ENCODE data around the gene LRRK2. TPM values are rescaled to one million over a fixed set of nuclear protein-coding genes. Genes with fewer than 3 reads are reported as not detected.

Gene LRRK2
- total and polyA plus RNA-seq, 10 donors = 7.7 to 106 (median 51.7) TPM

- H3K9me3 ChIP-seq = peaks cover 4 to 30% (median 25%) of the 10 kb centered on the region in 8 donors
- H3K4me1 ChIP-seq = no peaks in the 10 kb centered on the region
- DNase-seq = no peak
- intact Hi-C loops (cut with DNase I; ENCODE audit: low total_unique reads) = no loop called here
- no peak overlapping the region for H3K27ac ChIP-seq
- H3K4me3 ChIP-seq = no peak overlapping the region
- H3K36me3 ChIP-seq = peaks cover 2 to 83% (median 34%) of the 10 kb centered on the region in 6 donors
- TF ChIP-seq POLR2AphosphoS5 (IDR thresholded peaks at IDR 0.05) (no peak), POLR2A (IDR thresholded peaks at IDR 0.05) (no peak), CTCF (IDR thresholded peaks at IDR 0.05 in 8 of 11, conservative IDR thresholded peaks at IDR 0.05 in 3 of 11) (no peak)
- WGBS, 5 donors = 84 to 94% (median 89%) methylated on average over 3 of the region's 3 CpGs
- H3K27me3 ChIP-seq (replicated peaks in 1 of 7) = no peaks in the 10 kb centered on the region
Observed at GRCh38 chr12:40327535-40327934, 102.7 kb downstream of the LRRK2 start.

- Histone ChIP-seq H3K4me1 (no peaks in the 10 kb centered on the region), H3K27ac (no peak overlapping the region), H3K36me3 (peaks cover 2 to 84% (median 44%) of the 10 kb centered on the region in 6 donors), H3K9me3 (peaks cover 4 to 30% (median 25%) of the 10 kb centered on the region in 8 donors), H3K27me3 (replicated peaks in 1 of 7) (no peaks in the 10 kb centered on the region), H3K4me3 (no peak overlapping the region)
- intact Hi-C loops (cut with DNase I; ENCODE audit: low total_unique reads) = no loop called here
- 81 to 93% (median 87%) methylated on average over 1 of the region's 1 CpG for WGBS, 5 donors
- TF ChIP-seq POLR2AphosphoS5 (IDR thresholded peaks at IDR 0.05) = no peak
- no peak for TF ChIP-seq POLR2A (IDR thresholded peaks at IDR 0.05)
- no peak for TF ChIP-seq CTCF (IDR thresholded peaks at IDR 0.05 in 8 of 11, conservative IDR thresholded peaks at IDR 0.05 in 3 of 11)
- DNase-seq = no peak
Observed at GRCh38 chr12:40330180-40330579, 105.4 kb downstream of the LRRK2 start.

GRCh38 chr12:40331886-40332285, 107.1 kb downstream of the LRRK2 start:
- 82 to 97% (median 89%) methylated on average over 1 of the region's 1 CpG for WGBS, 5 donors
- Histone ChIP-seq H3K9me3 (peaks cover 4 to 30% (median 25%) of the 10 kb centered on the region in 8 donors), H3K27ac (no peak overlapping the region), H3K4me1 (no peaks in the 10 kb centered on the region), H3K4me3 (no peak overlapping the region), H3K36me3 (peaks cover 2 to 99% (median 53%) of the 10 kb centered on the region in 6 donors), H3K27me3 (replicated peaks in 1 of 7) (no peaks in the 10 kb centered on the region)
- TF ChIP-seq CTCF (IDR thresholded peaks at IDR 0.05 in 8 of 11, conservative IDR thresholded peaks at IDR 0.05 in 3 of 11) (no peak), POLR2A (IDR thresholded peaks at IDR 0.05) (no peak), POLR2AphosphoS5 (IDR thresholded peaks at IDR 0.05) (no peak)
- intact Hi-C loops (cut with DNase I; ENCODE audit: low total_unique reads) = no loop called here
- no peak for DNase-seq

GRCh38 chr12:40335991-40336390, 111.2 kb downstream of the LRRK2 start:
- intact Hi-C loops (cut with DNase I; ENCODE audit: low total_unique reads) = no loop called here
- no peak overlapping the region for H3K4me3 ChIP-seq
- TF ChIP-seq POLR2AphosphoS5 (IDR thresholded peaks at IDR 0.05) (no peak), CTCF (IDR thresholded peaks at IDR 0.05 in 8 of 11, conservative IDR thresholded peaks at IDR 0.05 in 3 of 11) (no peak), POLR2A (IDR thresholded peaks at IDR 0.05) (no peak)
- 86 to 96% (median 94%) methylated on average over 2 of the region's 2 CpGs for WGBS, 5 donors
- no peaks in the 10 kb centered on the region for H3K27me3 ChIP-seq (replicated peaks in 1 of 7)
- peaks cover 0 to 100% (median 34%) of the 10 kb centered on the region in 6 donors for H3K36me3 ChIP-seq
- no peak overlapping the region for H3K27ac ChIP-seq
- no peaks in the 10 kb centered on the region for H3K4me1 ChIP-seq
- DNase-seq = no peak
- peaks cover 0 to 8% (median 3%) of the 10 kb centered on the region in 8 donors for H3K9me3 ChIP-seq

All from spleen (tissue), 11 donors.